NCI-H1436 treated with DMSO at 0.1 percent for 48 hours (cell line): ENCODE results near the gene RYR2.
"Not testable (repeated sequence)": the region's sequence is repeated elsewhere in the genome, so short reads cannot be mapped to it uniquely, and the experiment has no call there.

Experiments used
- DNase-seq: peaks from one replicate; lab custom pipeline; 2025; lab: John Stamatoyannopoulos, UW

RYR2 gene

GRCh38 chr1:237355022-237355421 is 313.0 kb downstream of the RYR2 start:
- DNase-seq = no peak

GRCh38 chr1:237358555-237358954 is 316.6 kb downstream of the RYR2 start:
- no peak for DNase-seq

GRCh38 chr1:237367758-237368157 is 325.8 kb downstream of the RYR2 start:
- DNase-seq = no peak

GRCh38 chr1:237371477-237371876 is 329.5 kb downstream of the RYR2 start:
- DNase-seq = not testable (repeated sequence)

GRCh38 chr1:237383791-237384190 is 341.8 kb downstream of the RYR2 start:
- DNase-seq = no peak

- DNase-seq = no peak
Measured at GRCh38 chr1:237384213-237384612, 342.2 kb downstream of the RYR2 start.

- no peak for DNase-seq
Measured at GRCh38 chr1:237386362-237387143, 344.6 kb downstream of the RYR2 start.

GRCh38 chr1:237387144-237387505 is 345.1 kb downstream of the RYR2 start:
- DNase-seq = no peak

- no peak for DNase-seq
Measured at GRCh38 chr1:237390823-237391222, 348.8 kb downstream of the RYR2 start.

GRCh38 chr1:237393632-237394031 is 351.6 kb downstream of the RYR2 start:
- DNase-seq = no peak

- DNase-seq = no peak
Measured at GRCh38 chr1:237394281-237394680, 352.3 kb downstream of the RYR2 start.

- DNase-seq = no peak
Measured at GRCh38 chr1:237396426-237396825, 354.4 kb downstream of the RYR2 start.

GRCh38 chr1:237398751-237399150 is 356.8 kb downstream of the RYR2 start:
- DNase-seq = no peak

- no peak for DNase-seq
Measured at GRCh38 chr1:237405912-237406311, 363.9 kb downstream of the RYR2 start.

GRCh38 chr1:237411621-237412020 is 369.6 kb downstream of the RYR2 start:
- no peak for DNase-seq

GRCh38 chr1:237416924-237417655 is 375.1 kb downstream of the RYR2 start:
- DNase-seq = no peak

- no peak for DNase-seq
Measured at GRCh38 chr1:237428809-237429208, 386.8 kb downstream of the RYR2 start.

GRCh38 chr1:237429252-237429651 is 387.3 kb downstream of the RYR2 start:
- DNase-seq = no peak

GRCh38 chr1:237431448-237431847 is 389.5 kb downstream of the RYR2 start:
- no peak for DNase-seq

- no peak for DNase-seq
Measured at GRCh38 chr1:237440346-237440745, 398.4 kb downstream of the RYR2 start.

- no peak for DNase-seq
Measured at GRCh38 chr1:237444120-237444790, 402.3 kb downstream of the RYR2 start.

GRCh38 chr1:237448042-237448441 is 406.1 kb downstream of the RYR2 start:
- DNase-seq = no peak

GRCh38 chr1:237457573-237457972 is 415.6 kb downstream of the RYR2 start:
- no peak for DNase-seq
